ENCODE data around the gene C22orf15.

C22orf15 gene

GRCh38 chr22:23751441-23751996 is 11.3 kb upstream of the C22orf15 start:
- DNase-seq = peak; percentile 44

DNA sequence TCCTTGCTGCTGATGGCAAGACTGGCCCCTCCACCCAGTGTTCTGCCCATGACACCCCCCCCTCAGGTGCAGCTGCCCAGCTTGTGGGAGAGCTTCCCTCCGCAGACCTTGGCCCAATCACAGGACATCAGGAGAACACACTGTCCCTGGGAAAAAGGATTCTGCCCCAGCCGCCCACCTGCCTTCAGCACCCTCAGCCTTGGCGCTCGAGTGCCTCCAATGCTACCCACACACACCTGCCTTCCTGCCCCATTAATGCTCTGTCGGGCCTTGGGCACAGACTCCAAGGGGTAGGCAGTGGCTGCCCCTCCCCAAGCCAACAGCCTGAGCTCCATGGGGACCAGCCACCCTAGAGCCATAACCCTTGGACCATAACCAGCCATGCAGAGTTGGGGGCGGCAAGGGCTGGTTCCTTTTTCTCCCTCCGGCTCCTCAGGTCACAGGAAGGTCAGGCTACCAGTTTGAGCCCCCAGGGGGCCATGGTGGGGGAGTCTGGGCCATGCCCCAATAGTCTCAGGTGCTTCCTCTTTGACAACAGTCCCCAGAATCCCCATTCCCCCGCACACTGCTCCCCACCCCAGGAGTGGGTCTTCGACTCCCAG is 10.6 kb upstream of the C22orf15 start:
- peak; percentile 66 for DNase-seq

- DNase-seq = no peak
Measured at GRCh38 chr22:23752750-23753149, 10.0 kb upstream of the C22orf15 start.

GRCh38 chr22:23753385-23753784 is 9.4 kb upstream of the C22orf15 start:
- DNase-seq = no peak

- DNase-seq = no peak
Measured at GRCh38 chr22:23754220-23754919, 8.4 kb upstream of the C22orf15 start, which contains the start of gene VPREB3. TSS of gene VPREB3 (minus strand) at chr22:23754425. CDS start at chr22:23754363, 62 bp downstream.

DNA sequence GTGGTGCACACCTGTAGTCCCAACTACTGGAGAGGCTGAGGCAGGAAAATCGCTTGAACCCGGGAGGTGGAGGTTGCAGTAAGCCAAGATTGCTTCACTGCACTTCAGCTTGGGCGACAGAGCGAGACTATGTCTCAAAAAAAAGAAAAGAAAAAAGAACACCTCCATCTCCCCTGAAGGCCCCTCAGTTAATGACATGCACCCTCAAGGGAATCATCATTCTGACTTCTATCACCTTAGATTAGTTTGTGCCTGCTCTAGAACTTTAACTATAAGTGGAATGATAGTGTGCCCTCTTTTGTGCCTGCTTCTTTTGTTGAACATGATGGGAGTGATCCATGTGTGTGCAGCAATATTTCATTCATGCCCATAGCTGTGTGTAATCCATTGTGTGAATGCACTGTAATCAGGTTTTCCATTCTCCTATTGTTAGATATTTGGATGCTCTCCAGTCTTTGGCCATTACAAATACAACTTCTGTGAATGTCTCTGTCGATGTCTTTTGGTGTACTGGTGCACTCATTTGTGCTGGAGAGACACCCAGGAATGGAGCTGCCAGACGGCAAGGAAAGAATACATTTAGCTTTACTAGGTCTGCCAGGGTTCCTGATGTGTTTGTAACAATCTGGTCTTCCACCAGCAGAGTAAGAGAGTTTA is 7.7 kb upstream of the C22orf15 start:
- peak; percentile 9 for DNase-seq

- DNase-seq = no peak
Measured at GRCh38 chr22:23755711-23756110, 7.1 kb upstream of the C22orf15 start.

DNA sequence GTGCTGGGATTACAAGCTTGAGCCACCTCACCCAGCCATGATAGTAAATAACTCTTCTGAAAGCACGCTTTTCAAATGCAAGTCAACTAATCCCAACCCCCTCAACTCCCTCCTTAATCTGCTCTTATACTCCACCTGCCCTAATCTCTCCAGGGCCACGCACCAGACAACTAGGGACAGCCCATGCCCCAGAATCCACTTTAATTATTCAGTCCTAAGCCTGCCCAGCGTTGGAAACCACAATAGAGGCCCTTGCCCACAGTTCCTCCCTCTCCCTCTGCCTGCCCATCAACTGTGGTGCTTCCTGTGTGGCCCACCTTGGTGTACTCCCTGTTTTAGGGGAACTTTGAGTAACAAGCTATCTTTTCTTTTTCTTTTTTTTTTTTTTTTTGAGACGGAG is 5.9 kb upstream of the C22orf15 start:
- DNase-seq = no peak

GRCh38 chr22:23759566-23759965 is 3.2 kb upstream of the C22orf15 start:
- no peak for DNase-seq

DNA sequence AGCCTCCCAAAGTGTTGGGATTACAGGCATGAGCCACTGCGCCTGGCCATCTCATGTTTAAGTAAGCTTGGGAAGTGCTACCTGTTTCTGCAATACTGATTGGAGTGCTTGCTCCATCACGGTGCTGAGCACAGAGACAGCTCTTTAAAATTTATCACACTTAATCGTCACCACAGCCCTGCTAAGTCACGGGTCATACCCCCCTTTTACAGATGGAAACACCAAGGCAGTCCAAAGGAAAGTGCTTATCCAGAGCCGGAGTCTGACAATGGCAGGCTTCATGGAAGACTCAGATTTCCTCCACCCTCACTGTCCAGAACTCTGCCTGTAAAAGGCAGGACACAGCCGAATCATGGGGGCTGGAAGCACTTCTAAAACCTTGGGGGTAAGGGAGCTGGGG is 2.7 kb upstream of the C22orf15 start:
- no peak for DNase-seq

- no peak for DNase-seq
Measured at GRCh38 chr22:23763579-23763945, 772 bp downstream of the C22orf15 start.

- no peak for DNase-seq
Measured at GRCh38 chr22:23763954-23764353, 1.2 kb downstream of the C22orf15 start.

- DNase-seq = no peak
Measured at GRCh38 chr22:23764899-23765881, 2.4 kb downstream of the C22orf15 start.

DNA sequence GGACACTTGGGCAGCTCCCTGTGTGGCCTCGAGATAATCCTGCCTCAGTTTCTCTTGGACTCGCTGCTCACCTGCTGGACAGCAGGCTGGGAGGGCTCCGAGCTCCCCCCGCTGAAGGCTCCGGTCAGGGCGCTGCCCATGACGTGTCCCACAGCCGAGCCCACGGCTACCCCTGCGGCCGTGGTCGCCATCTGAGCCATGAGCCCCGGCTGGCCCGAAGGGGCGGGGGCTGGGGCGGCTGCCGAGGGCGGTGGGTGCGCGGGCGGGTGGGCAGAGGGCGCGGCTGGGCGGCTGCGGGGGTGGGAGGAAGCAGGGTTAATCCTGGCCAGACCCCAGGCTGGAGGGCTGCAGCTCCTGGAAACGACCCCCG is 4.5 kb downstream of the C22orf15 start:
- DNase-seq = no peak

DNA sequence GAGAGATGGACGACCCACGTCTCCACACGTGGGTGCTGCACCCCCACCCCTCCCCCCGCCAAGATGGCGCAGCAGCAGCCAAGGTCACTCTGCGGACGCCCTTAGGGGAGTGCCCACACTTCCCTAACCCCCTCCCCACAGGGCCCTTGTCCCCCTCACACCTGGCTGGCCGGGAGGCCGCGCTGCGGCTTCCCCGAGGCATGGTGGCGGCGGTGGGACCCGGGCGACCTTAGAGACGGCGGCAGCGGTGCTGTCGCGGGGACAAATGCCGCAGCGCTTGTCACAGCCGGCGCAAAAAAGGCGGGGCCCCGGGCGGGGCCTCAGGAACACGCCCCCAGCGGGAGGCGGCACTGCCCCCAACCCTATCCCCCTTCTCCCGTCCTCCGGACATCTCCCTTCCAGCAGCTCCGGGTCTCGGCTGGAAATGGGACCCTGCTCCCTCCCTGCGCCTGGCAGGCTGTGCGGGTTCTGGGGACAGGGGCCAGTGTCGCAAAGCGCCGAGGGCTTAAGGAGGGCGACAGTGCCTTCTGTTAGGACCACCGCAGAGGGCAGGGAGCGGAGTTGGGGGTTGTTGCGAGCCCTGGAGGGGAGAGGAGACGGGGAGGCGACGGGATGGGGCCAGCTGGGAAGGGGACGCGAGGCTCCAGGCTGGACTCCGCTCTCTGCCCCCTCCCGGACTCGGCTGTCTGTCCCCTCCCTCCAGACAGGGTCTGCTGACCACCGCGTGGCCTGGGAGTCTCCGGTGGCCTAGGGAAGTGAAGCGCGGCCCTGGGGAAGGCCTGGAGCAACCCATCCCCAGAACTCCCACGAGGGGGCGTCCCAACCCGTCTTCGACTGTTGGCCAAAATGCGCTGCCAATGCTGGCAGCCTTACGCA is 5.1 kb downstream of the C22orf15 start, which contains the start of gene CHCHD10:
Gene CHCHD10 (minus strand): TSS at position 300 of the 876 bp plus-strand sequence. CDS start 98 bp downstream, at position 202.
- peak; percentile 79 for DNase-seq

DNA sequence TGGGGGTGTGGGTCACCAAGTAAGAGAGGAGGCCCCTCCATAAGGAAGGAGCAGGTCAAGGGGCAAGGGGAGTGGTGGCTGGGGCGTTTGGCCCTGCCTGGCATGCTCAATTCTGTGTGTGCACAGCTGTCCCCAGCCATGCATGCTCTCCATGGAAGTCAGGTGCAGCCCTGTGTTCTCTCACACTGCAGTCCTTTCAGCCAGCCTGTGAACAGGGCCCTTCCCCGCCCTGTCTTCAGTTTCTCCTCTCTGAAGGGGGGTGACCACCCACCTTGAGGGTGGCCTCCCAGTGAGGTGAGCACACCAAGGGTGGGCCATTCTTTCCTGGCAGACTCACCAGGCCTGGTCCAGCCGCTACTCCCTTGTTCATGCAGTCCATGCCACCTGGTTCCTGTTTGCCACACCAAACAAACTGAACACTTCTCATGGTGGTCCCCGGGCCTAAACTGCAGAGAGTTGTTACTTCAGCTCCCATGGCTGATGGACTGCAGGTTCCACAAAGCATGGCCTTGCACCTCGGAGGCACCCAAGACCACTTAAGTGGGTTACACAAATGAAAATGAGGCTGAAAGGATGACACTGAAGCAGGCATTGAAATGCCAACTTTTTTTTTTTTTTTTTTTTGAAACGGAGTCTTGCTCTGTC is 6.7 kb downstream of the C22orf15 start:
- DNase-seq = peak; percentile 60

GRCh38 chr22:23772315-23772648 is 9.5 kb downstream of the C22orf15 start:
- no peak for DNase-seq

DNA sequence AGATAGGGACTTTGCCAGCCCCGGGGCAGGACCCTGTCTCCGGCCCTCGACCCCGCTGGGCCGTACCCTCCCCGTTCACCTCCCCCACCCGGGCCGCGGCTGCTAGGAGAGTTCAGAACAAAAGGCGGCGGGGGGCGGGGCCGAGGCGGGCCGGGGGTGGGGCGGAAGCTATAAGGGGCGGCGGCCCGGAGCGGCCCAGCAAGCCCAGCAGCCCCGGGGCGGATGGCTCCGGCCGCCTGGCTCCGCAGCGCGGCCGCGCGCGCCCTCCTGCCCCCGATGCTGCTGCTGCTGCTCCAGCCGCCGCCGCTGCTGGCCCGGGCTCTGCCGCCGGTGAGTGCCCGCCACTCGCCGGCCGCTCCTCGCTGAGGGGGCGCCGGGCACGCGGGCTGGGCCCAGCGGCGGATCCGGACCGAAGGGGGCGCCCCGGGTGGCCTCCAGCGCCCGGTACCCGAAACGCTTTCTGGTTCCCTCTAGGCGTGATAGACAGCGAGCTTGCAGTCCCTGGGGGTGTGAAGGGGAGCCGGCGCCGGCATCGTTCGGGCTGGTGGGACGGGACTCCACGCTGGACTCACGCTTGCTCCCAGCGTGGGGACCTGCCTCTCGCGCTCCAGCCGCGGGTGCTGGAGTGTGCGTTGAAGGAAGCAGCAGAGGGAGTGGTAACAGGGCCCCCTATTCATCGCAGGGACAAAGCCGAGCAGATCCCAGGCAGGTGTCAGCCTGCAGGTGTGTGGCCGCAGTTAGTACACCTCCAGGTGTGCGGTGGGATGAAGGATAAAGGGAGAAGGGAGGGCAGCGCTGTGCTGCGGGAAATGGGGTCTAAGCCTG is 10.1 kb downstream of the C22orf15 start, which contains the start of gene MMP11:
Gene MMP11 (plus strand): TSS at position 201 of the 825 bp plus-strand sequence. CDS start 22 bp downstream, at position 223.
- DNase-seq = peak; percentile 85

DNA sequence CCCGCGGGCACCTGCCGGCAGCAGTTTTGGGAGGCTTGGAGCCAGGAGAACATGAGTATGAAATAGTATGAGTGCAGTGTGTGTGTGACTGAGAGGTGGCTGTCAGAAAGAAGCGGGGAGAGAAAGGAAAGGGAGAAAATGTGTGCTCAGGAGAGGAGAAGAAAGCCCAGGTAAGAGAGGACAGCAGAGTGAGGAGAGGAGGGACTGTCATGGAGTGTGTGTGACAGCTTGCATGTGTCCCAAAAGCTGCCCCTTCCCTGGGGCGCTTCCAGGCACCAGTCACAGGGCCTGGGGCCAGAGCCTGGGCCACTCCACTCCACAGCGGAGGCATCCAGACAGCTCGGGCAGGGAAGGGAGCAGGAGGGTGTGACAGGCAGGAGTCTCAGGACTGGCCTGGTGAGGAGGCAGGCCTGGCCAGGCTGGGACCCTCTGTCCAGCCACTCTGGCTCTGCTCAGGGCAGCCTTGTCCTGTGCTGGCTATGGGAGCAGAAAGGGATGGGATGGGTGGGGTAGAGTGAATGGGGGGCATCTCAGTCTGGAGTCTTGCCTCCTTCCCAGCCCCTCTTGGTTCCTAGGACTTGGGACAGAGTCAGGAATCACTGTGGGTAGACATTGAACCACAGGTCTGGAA is 10.8 kb downstream of the C22orf15 start:
- DNase-seq = peak; percentile 12
